GM19467 (cell line): ENCODE measurements around the gene ANO2.

ENCODE experiments used
- ATAC-seq: cut with Tn5 transposase; IDR thresholded peaks from one replicate; pipeline ENCODE4 v1.9.1; 2021; ENCODE audit warnings: mild to moderate bottlenecking, moderate library complexity; ENCODE audit not compliant: unreplicated experiment

The ANO2 gene

GRCh38 chr12:5588176-5588575 is 356.9 kb downstream of the ANO2 start:
- no peak for ATAC-seq

- ATAC-seq: no peak
Observed at GRCh38 chr12:5587711-5588121, 357.3 kb downstream of the ANO2 start.

GRCh38 chr12:5586201-5586600 is 358.9 kb downstream of the ANO2 start:
- no peak for ATAC-seq

GRCh38 chr12:5585178-5585577 is 359.9 kb downstream of the ANO2 start:
- no peak for ATAC-seq

- no peak for ATAC-seq
Observed at GRCh38 chr12:5584412-5585175, 360.5 kb downstream of the ANO2 start.

GRCh38 chr12:5582541-5582940 is 362.5 kb downstream of the ANO2 start:
- no peak for ATAC-seq

GRCh38 chr12:5582018-5582417 is 363.0 kb downstream of the ANO2 start:
- ATAC-seq: no peak

- ATAC-seq: no peak
Observed at GRCh38 chr12:5581616-5582015, 363.4 kb downstream of the ANO2 start.

- no peak for ATAC-seq
Observed at GRCh38 chr12:5581019-5581418, 364.0 kb downstream of the ANO2 start.

- ATAC-seq: no peak
Observed at GRCh38 chr12:5578775-5579174, 366.3 kb downstream of the ANO2 start.

- no peak for ATAC-seq
Observed at GRCh38 chr12:5577741-5578140, 367.3 kb downstream of the ANO2 start.

- ATAC-seq: no peak
Observed at GRCh38 chr12:5577211-5577612, 367.8 kb downstream of the ANO2 start.

GRCh38 chr12:5575987-5576386 is 369.1 kb downstream of the ANO2 start:
- no peak for ATAC-seq

GRCh38 chr12:5575232-5575631 is 369.8 kb downstream of the ANO2 start:
- ATAC-seq: no peak

- ATAC-seq: no peak
Observed at GRCh38 chr12:5573390-5573789, 371.7 kb downstream of the ANO2 start.

GRCh38 chr12:5571115-5571514 is 373.9 kb downstream of the ANO2 start:
- no peak for ATAC-seq

GRCh38 chr12:5570416-5570815 is 374.6 kb downstream of the ANO2 start:
- ATAC-seq: no peak

GRCh38 chr12:5568325-5568981 is 376.6 kb downstream of the ANO2 start:
- no peak for ATAC-seq

GRCh38 chr12:5567016-5567725 is 377.9 kb downstream of the ANO2 start:
- ATAC-seq: no peak

- no peak for ATAC-seq
Observed at GRCh38 chr12:5565933-5566599, 379.0 kb downstream of the ANO2 start.

GRCh38 chr12:5562581-5562980 is 382.5 kb downstream of the ANO2 start:
- no peak for ATAC-seq
